GM23338 (cell line): ENCODE measurements around the gene FIGN.

Source experiments
- CTCF ChIP-seq, 2 experiments: fragments of 200-600 bp in 1 of 2; sonication (generic) in 1 of 2; conservative IDR thresholded peaks; 2 replicates each; pipeline versions ENCODE4 v1.5.1 to v1.6.1; 2016 to 2017; ENCODE audit warnings: antibody characterized with exemption in 2 of 2, low read depth in 2 of 2, mild to moderate bottlenecking in 2 of 2, moderate library complexity in 1 of 2
- EZH2 ChIP-seq: fragments of 200-600 bp; sonication (generic); IDR thresholded peaks from one replicate; pipeline ENCODE4 v1.8.0; 2017; ENCODE audit warnings: antibody characterized with exemption, mild to moderate bottlenecking, low read depth; ENCODE audit not compliant: unreplicated experiment
- POLR2AphosphoS5 ChIP-seq: IDR thresholded peaks from 2 replicates; pipeline ENCODE4 v1.6.1; 2016; ENCODE audit warnings: antibody characterized with exemption, low read depth
- REST ChIP-seq: IDR thresholded peaks from one replicate; pipeline ENCODE4 v1.6.1; 2018; ENCODE audit warnings: antibody characterized with exemption; ENCODE audit not compliant: unreplicated experiment
- STAT1 ChIP-seq: IDR thresholded peaks from one replicate; pipeline ENCODE4 v1.6.1; 2016; ENCODE audit warnings: antibody characterized with exemption; ENCODE audit not compliant: unreplicated experiment

GRCh38 chr2:163785162-163785561, 49.4 kb upstream of the FIGN start:
- no peak for TF ChIP-seq CTCF (conservative IDR thresholded peaks at IDR 0.05; ENCODE audit: low read depth in 2 of 2)
- TF ChIP-seq POLR2AphosphoS5 = no peak
- no peak for TF ChIP-seq STAT1
- no peak for TF ChIP-seq REST
- TF ChIP-seq EZH2 = no peak
